ENCODE data around the gene TMEM100.

Gene TMEM100

DNA sequence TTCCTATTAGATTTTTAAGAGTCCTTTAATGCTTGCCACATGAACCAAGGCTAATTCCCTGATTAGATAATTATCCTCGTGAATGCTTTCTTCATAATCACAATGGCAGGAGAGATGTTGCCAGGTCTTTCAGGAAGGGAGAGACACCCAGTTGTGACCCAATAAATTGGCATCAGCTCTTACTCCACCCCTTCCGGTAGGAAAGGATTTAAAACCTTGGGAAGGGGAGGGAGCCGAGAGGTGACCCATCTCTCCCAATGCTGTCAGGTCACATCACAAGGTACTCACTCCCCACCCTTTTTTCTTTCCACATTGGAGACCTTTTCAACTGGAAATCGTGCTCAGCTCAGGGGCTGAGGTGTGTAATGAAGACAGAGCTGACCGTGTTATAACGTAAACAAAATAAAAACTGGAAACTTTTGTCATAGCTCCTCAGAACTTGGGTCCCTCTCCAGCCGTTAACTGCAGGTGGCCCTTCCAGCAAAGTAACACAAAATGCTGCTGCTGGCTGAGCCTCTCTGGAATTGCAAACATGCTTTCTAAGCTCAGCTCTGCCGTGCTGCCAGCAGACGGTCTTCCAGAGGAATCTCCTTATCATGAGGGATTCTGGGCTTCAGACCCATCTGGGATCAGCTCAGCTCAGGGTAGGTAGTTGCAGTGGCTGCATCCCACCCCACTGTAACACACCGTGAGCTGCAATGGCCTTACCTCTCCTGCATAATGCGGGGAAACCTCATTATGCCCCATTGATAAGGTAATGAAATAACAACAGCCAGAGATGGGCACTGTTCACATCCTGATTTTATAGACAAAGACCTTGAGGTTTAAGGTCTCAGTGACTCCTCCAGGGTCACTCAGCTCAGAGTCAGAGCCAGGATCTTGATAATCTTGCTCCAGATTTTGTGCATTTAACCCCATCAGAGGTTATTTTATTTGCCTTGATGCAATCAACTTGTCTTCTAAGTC lies 15.6 kb downstream of the TMEM100 start:
- H3K9ac ChIP-seq (ENCODE audit: low read length), result no peak overlapping the region
- H3K4me3 ChIP-seq (ENCODE audit: low read length), result no peak overlapping the region
- no peaks in the 10 kb centered on the region for H3K4me1 ChIP-seq (ENCODE audit: control insufficient read depth, insufficient read depth, low read length)
- H3K27me3 ChIP-seq (ENCODE audit: control insufficient read depth, insufficient read depth, low read length), result no peaks in the 10 kb centered on the region
- no peaks in the 10 kb centered on the region for H3K36me3 ChIP-seq (ENCODE audit: control insufficient read depth, insufficient read depth, low read length)
- no peak overlapping the region for H3K27ac ChIP-seq (ENCODE audit: low read depth, low read length)

- Histone ChIP-seq H3K36me3 (ENCODE audit: control insufficient read depth, insufficient read depth, low read length) (no peaks in the 10 kb centered on the region), H3K4me3 (ENCODE audit: low read length) (no peak overlapping the region), H3K9ac (ENCODE audit: low read length) (no peak overlapping the region), H3K27ac (ENCODE audit: low read depth, low read length) (no peak overlapping the region), H3K27me3 (ENCODE audit: control insufficient read depth, insufficient read depth, low read length) (no peaks in the 10 kb centered on the region), H3K4me1 (ENCODE audit: control insufficient read depth, insufficient read depth, low read length) (no peaks in the 10 kb centered on the region)
Measured at GRCh38 chr17:55705847-55706246, 16.8 kb downstream of the TMEM100 start.

DNA sequence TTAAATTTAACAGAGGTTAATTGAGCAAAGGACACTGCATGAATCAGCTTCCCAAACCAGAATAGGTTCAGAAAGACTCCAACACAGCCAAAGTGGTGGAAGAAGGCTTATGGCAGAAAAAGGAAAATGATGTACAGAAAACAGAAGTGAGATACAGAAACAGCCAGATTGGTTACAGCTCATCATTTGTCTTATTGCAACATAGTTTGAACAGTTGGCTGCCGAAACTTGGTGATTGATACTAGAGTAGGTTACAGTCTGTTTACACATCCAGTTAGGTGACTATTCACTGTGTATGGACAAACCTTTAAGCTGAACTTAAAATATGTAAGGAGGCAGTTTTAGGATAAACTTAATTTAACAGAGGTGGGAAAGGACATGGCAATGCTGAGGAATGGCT lies 18.3 kb downstream of the TMEM100 start:
- Histone ChIP-seq H3K4me1 (ENCODE audit: control insufficient read depth, insufficient read depth, low read length) (no peaks in the 10 kb centered on the region), H3K27me3 (ENCODE audit: control insufficient read depth, insufficient read depth, low read length) (no peaks in the 10 kb centered on the region), H3K36me3 (ENCODE audit: control insufficient read depth, insufficient read depth, low read length) (no peaks in the 10 kb centered on the region), H3K4me3 (ENCODE audit: low read length) (no peak overlapping the region), H3K9ac (ENCODE audit: low read length) (no peak overlapping the region), H3K27ac (ENCODE audit: low read depth, low read length) (no peak overlapping the region)

- Histone ChIP-seq H3K4me3 (ENCODE audit: low read length) (no peak overlapping the region), H3K27me3 (ENCODE audit: control insufficient read depth, insufficient read depth, low read length) (no peaks in the 10 kb centered on the region), H3K36me3 (ENCODE audit: control insufficient read depth, insufficient read depth, low read length) (no peaks in the 10 kb centered on the region), H3K27ac (ENCODE audit: low read depth, low read length) (no peak overlapping the region), H3K9ac (ENCODE audit: low read length) (no peak overlapping the region), H3K4me1 (ENCODE audit: control insufficient read depth, insufficient read depth, low read length) (peaks cover 2% of the 10 kb centered on the region)
Measured at GRCh38 chr17:55702150-55702549, 20.5 kb downstream of the TMEM100 start.

DNA sequence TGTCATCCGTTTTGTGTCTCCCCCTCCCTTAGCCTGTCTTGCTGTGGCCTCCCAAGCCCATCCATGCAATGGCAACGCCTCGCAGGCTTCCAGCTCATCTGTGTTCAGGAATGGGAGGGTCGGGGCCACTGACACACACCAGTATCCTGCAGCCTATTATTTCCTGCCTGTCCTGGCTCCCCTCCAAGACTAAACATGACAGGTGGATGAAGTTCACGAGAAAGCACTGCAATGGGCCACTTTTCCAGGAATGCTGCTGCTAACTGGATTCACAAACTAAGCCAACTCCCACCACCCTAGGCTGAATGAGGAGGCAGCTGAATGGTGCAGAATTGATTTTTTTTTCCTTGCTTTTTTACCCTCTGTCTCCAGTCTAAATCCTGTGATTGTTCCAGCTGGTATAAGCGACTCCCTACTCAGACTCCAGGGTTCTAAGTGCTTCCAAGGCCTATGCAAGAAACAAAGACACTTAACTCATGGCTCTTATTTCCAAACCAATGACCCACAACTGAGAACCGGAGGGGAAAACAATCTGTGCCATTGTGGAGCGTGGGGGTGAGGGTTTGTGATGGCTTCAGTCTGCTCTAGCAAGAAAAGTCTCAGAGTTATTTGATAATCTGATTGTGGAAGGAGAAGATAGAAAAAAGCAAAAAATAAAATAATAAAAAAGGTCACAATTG lies 23.3 kb downstream of the TMEM100 start:
- H3K4me1 ChIP-seq (ENCODE audit: control insufficient read depth, insufficient read depth, low read length), result peaks cover 2% of the 10 kb centered on the region
- no peak overlapping the region for H3K4me3 ChIP-seq (ENCODE audit: low read length)
- H3K27ac ChIP-seq (ENCODE audit: low read depth, low read length), result no peak overlapping the region
- no peaks in the 10 kb centered on the region for H3K36me3 ChIP-seq (ENCODE audit: control insufficient read depth, insufficient read depth, low read length)
- H3K9ac ChIP-seq (ENCODE audit: low read length), result no peak overlapping the region
- H3K27me3 ChIP-seq (ENCODE audit: control insufficient read depth, insufficient read depth, low read length), result no peaks in the 10 kb centered on the region

DNA sequence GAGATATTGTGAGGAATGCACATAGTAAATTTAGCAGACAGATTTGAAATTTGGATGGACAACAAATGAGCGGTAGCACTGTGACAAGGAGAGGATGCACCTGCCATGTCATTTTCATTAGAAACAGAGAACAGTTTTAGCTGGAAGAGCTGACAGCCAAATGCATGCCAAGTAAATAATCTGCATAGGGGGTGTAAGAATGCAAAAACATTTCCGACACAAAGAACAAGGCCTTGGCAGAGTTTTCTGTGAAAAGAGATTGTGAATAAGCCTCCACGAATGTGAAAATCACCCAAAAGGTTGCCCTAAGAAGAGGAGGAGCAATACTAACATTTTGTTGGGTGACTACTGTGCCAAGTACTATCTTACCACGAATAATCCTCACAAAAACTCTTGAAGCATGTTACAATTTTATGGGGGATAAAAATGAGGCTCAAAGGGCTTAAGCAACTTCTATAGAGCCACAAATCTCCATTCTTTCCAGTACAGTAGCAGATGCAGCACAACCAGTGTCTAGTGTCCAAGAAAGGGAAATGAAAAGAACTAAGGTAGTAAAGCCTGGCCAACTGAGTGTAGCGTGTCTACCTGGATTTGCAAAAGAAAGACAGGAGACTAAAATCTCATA lies 28.3 kb downstream of the TMEM100 start:
- H3K9ac ChIP-seq (ENCODE audit: low read length), result no peak overlapping the region
- peaks cover 11% of the 10 kb centered on the region for H3K4me1 ChIP-seq (ENCODE audit: control insufficient read depth, insufficient read depth, low read length)
- H3K36me3 ChIP-seq (ENCODE audit: control insufficient read depth, insufficient read depth, low read length), result no peaks in the 10 kb centered on the region
- H3K27me3 ChIP-seq (ENCODE audit: control insufficient read depth, insufficient read depth, low read length), result no peaks in the 10 kb centered on the region
- no peak overlapping the region for H3K27ac ChIP-seq (ENCODE audit: low read depth, low read length)
- no peak overlapping the region for H3K4me3 ChIP-seq (ENCODE audit: low read length)

- H3K4me3 ChIP-seq (ENCODE audit: low read length), result no peak overlapping the region
- no peak overlapping the region for H3K27ac ChIP-seq (ENCODE audit: low read depth, low read length)
- no peaks in the 10 kb centered on the region for H3K36me3 ChIP-seq (ENCODE audit: control insufficient read depth, insufficient read depth, low read length)
- peaks cover 9% of the 10 kb centered on the region for H3K4me1 ChIP-seq (ENCODE audit: control insufficient read depth, insufficient read depth, low read length)
- H3K9ac ChIP-seq (ENCODE audit: low read length), result no peak overlapping the region
- H3K27me3 ChIP-seq (ENCODE audit: control insufficient read depth, insufficient read depth, low read length), result no peaks in the 10 kb centered on the region
Measured at GRCh38 chr17:55693254-55694216, 29.1 kb downstream of the TMEM100 start.

- Histone ChIP-seq H3K9ac (ENCODE audit: low read length) (no peak overlapping the region), H3K4me1 (ENCODE audit: control insufficient read depth, insufficient read depth, low read length) (peaks cover 9% of the 10 kb centered on the region), H3K4me3 (ENCODE audit: low read length) (no peak overlapping the region), H3K27ac (ENCODE audit: low read depth, low read length) (no peak overlapping the region), H3K36me3 (ENCODE audit: control insufficient read depth, insufficient read depth, low read length) (no peaks in the 10 kb centered on the region), H3K27me3 (ENCODE audit: control insufficient read depth, insufficient read depth, low read length) (no peaks in the 10 kb centered on the region)
Measured at GRCh38 chr17:55692276-55692675, 30.4 kb downstream of the TMEM100 start.

GRCh38 chr17:55691666-55692065 lies 31.0 kb downstream of the TMEM100 start:
- no peak overlapping the region for H3K27ac ChIP-seq (ENCODE audit: low read depth, low read length)
- H3K9ac ChIP-seq (ENCODE audit: low read length), result no peak overlapping the region
- H3K27me3 ChIP-seq (ENCODE audit: control insufficient read depth, insufficient read depth, low read length), result no peaks in the 10 kb centered on the region
- H3K4me1 ChIP-seq (ENCODE audit: control insufficient read depth, insufficient read depth, low read length), result peaks cover 9% of the 10 kb centered on the region
- no peaks in the 10 kb centered on the region for H3K36me3 ChIP-seq (ENCODE audit: control insufficient read depth, insufficient read depth, low read length)
- no peak overlapping the region for H3K4me3 ChIP-seq (ENCODE audit: low read length)

DNA sequence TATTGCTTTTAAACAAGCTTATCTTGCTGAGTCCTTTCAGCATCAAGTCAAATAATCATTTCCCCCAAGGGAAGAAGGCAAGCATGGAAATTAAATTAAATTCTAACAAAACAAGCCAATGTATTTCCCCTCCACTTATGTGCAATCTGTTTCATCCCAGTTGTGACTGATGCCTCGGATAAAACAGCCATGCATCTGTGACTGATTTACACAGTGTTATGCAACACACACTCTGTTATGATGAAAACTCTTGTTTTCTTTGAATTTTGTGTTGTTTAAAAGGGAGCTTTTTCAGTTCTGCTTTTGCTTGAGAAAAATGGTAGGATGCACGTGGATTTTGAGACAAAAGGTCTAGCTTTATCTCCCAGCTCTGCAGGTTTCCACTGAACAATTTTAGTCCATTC lies 32.6 kb downstream of the TMEM100 start:
- H3K4me1 ChIP-seq (ENCODE audit: control insufficient read depth, insufficient read depth, low read length), result peaks cover 9% of the 10 kb centered on the region
- no peak overlapping the region for H3K4me3 ChIP-seq (ENCODE audit: low read length)
- H3K36me3 ChIP-seq (ENCODE audit: control insufficient read depth, insufficient read depth, low read length), result no peaks in the 10 kb centered on the region
- H3K9ac ChIP-seq (ENCODE audit: low read length), result no peak overlapping the region
- H3K27ac ChIP-seq (ENCODE audit: low read depth, low read length), result no peak overlapping the region
- no peaks in the 10 kb centered on the region for H3K27me3 ChIP-seq (ENCODE audit: control insufficient read depth, insufficient read depth, low read length)

DNA sequence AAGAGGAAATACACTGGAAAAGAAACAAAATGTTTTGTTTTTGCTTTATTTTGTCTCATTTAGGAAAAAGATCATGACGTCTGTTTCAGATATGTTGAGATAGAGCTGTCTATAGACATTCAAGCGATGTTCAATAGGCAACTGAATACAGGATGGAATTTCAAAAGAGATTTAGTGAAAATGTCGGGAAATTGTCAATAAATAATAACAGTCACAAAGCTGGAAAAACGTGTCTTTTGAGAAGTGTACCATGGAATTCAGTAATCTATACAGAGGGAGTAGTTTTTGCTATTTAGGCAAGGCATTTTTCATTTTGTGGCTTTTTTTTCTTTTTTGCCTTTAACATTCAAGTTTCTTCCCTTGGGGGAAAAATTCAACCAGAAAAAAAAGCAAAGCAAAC lies 33.0 kb downstream of the TMEM100 start:
- H3K27ac ChIP-seq (ENCODE audit: low read depth, low read length), result no peak overlapping the region

More for the DNA sequence above, 33.0 kb downstream of the TMEM100 start:
- Histone ChIP-seq H3K4me3 (ENCODE audit: low read length) (no peak overlapping the region), H3K27me3 (ENCODE audit: control insufficient read depth, insufficient read depth, low read length) (no peaks in the 10 kb centered on the region), H3K4me1 (ENCODE audit: control insufficient read depth, insufficient read depth, low read length) (peaks cover 9% of the 10 kb centered on the region), H3K36me3 (ENCODE audit: control insufficient read depth, insufficient read depth, low read length) (no peaks in the 10 kb centered on the region), H3K9ac (ENCODE audit: low read length) (no peak overlapping the region)

All from rectal smooth muscle tissue (tissue), 1 donor.